Measurements from ENCODE around the gene DMD.
"Not testable (repeated sequence)": the region's sequence is repeated elsewhere in the genome, so short reads cannot be mapped to it uniquely, and the experiment has no call there.

The DMD gene

GRCh38 chrX:33078273-33078672, 133.1 kb downstream of the DMD start:
- no peak overlapping the region for H3K27ac ChIP-seq
- TF ChIP-seq CTCF (conservative IDR thresholded peaks at IDR 0.05) (no peak), ZFX (IDR thresholded peaks at IDR 0.05) (no peak)

- H3K27ac ChIP-seq, result not testable (repeated sequence)
These were observed 137.7 kb downstream of the DMD start for GRCh38 chrX:33073660-33074059.

- H3K27ac ChIP-seq, result no peak overlapping the region
- TF ChIP-seq ZFX (IDR thresholded peaks at IDR 0.05), result no peak
- TF ChIP-seq CTCF (conservative IDR thresholded peaks at IDR 0.05), result no peak
These were observed 145.9 kb downstream of the DMD start for GRCh38 chrX:33065415-33065814.

- TF ChIP-seq ZFX (IDR thresholded peaks at IDR 0.05) (no peak), CTCF (conservative IDR thresholded peaks at IDR 0.05) (no peak)
- no peak overlapping the region for H3K27ac ChIP-seq
These were observed 149.3 kb downstream of the DMD start for GRCh38 chrX:33062041-33062440.

- TF ChIP-seq ZFX (IDR thresholded peaks at IDR 0.05), result no peak
- no peak for TF ChIP-seq CTCF (conservative IDR thresholded peaks at IDR 0.05)
- no peak overlapping the region for H3K27ac ChIP-seq
These were observed 158.3 kb downstream of the DMD start for GRCh38 chrX:33053001-33053400.

GRCh38 chrX:33045882-33046281, 165.5 kb downstream of the DMD start:
- no peak overlapping the region for H3K27ac ChIP-seq
- no peak for TF ChIP-seq CTCF (conservative IDR thresholded peaks at IDR 0.05)
- TF ChIP-seq ZFX (IDR thresholded peaks at IDR 0.05), result no peak

GRCh38 chrX:33045245-33045644, 166.1 kb downstream of the DMD start:
- no peak overlapping the region for H3K27ac ChIP-seq
- TF ChIP-seq ZFX (IDR thresholded peaks at IDR 0.05), result no peak
- no peak for TF ChIP-seq CTCF (conservative IDR thresholded peaks at IDR 0.05)

- no peak overlapping the region for H3K27ac ChIP-seq
- TF ChIP-seq CTCF (conservative IDR thresholded peaks at IDR 0.05), result no peak
- TF ChIP-seq ZFX (IDR thresholded peaks at IDR 0.05), result no peak
These were observed 170.2 kb downstream of the DMD start for GRCh38 chrX:33041141-33041540.

All from C4-2B (cell line).